ENCODE data around the gene NDFIP2.
"Not testable (repeated sequence)": the region's sequence is repeated elsewhere in the genome, so short reads cannot be mapped to it uniquely, and the experiment has no call there.

Gene NDFIP2

DNA sequence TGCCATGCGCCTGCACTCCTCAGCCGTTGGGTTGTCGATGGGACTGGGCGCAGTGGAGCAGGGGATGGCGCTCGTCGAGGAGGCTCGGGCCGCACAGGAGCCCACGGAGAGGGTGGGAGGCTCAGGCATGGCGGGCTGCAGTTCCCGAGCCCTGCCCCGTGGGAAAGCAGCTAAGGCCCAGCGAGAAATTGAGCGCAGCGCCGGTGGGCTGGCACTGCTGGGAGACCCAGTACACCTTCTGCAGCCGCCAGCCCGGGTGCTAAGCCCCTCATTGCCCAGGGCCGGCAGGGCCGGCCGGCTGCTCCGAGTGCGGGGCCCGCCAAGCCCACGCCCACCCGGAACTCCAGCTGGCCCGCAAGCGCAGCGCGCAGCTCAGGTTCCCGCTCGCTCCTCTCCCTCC is 119.2 kb downstream of the NDFIP2 start:
- not testable (repeated sequence) for DNase-seq (ENCODE audit: low spot score)

DNA sequence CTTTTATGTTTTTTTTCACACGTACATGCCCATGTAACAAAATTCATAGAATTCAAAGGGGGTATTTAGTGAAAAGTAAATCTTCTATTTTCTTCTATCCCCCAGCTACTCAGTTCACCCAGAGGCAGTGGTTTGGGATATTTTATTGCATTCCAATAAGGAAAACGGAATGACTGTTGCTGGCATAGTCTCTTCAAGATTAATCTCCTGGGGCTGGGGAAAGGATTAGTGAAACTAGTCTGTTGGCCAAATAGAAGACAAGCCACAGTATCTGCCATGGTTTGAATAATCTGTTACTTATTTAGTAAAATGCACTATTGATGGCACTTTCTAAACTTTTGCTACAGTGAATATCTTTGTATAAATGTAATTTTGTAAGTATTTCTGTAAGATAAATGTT is 122.0 kb downstream of the NDFIP2 start:
- no peak for DNase-seq (ENCODE audit: low spot score)

DNA sequence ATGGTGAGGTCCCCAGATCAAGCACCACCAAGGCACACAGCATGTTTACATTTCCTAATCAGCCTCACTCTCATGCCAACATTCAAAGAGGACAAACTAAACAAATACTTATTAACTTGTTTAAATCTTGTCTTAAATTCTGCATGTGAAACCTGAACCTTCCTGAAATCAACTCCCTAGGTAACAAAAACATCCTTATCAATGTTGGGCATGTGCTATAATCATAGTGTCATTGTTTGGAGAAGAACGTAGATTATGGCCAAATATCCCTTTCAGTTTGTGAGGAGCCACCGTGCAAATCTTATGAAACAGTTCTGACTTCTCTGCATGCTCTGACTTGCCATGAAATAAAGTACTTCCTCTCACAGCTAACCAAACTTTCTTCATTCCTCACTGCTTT is 123.8 kb downstream of the NDFIP2 start:
- DNase-seq (ENCODE audit: low spot score): no peak
